HG03520 (cell line): ENCODE data around the gene ACO2.

ENCODE experiments used
- ATAC-seq: cut with Tn5 transposase; IDR thresholded peaks from one replicate; pipeline ENCODE4 v1.9.1; 2021; ENCODE audit warnings: mild to moderate bottlenecking, moderate library complexity; ENCODE audit not compliant: unreplicated experiment

ACO2 gene

GRCh38 chr22:41522813-41523212, 53.9 kb downstream of the ACO2 start:
- no peak for ATAC-seq

DNA sequence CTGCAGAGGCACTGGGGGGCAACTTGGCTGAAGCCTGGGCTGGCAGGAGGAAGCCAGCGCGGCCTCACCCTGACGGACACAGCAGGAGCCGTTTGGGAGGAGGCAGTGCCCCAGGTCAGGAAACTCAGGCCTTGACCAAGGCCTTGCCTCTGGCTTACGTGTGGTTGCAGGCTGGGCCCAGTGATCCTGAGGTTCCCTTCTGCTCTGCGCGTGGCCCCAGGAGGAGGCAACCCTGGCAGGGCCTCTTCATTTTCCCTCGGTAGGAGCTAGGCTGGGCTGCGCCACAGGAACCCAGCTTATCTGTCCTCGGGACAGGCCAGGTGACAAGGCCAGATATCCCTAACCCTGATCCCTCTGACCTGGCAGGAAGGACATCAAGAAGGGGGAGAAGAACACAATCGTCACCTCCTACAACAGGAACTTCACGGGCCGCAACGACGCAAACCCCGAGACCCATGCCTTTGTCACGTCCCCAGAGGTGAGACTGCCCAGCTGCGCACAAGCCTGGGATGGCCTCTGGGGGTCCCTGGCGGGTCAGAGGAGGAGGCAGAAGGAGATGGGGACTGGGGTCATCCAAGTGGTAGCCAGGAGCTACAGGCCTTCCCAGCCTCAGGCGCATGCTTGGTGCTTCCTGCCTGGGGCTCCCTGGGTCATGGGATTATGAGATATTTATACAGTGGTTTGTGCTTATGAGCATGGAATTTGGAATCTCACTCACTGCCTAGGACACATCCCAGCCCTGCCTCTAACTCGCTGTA, 54.7 kb downstream of the ACO2 start:
- ATAC-seq, result no peak

DNA sequence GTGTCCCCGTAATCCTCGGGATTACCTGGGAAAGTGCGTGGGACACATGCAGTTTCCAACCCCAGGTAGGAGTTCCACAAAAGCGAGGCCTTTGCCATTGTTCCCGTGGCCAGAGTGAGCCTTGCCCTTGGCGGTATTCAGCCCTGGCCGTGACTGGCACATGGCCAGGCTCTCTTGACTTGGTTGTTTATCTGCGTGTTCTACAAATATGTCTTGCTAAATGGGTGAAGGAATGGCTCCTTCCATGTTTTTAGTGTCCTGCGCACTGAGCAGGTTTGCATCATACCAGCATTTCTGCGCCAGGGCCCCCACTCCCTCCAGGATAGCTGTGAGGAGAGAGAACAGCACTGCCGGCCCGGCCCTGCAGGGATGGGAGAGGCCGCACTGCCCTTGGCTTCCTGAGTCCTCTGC, 55.3 kb downstream of the ACO2 start:
- ATAC-seq, result no peak

DNA sequence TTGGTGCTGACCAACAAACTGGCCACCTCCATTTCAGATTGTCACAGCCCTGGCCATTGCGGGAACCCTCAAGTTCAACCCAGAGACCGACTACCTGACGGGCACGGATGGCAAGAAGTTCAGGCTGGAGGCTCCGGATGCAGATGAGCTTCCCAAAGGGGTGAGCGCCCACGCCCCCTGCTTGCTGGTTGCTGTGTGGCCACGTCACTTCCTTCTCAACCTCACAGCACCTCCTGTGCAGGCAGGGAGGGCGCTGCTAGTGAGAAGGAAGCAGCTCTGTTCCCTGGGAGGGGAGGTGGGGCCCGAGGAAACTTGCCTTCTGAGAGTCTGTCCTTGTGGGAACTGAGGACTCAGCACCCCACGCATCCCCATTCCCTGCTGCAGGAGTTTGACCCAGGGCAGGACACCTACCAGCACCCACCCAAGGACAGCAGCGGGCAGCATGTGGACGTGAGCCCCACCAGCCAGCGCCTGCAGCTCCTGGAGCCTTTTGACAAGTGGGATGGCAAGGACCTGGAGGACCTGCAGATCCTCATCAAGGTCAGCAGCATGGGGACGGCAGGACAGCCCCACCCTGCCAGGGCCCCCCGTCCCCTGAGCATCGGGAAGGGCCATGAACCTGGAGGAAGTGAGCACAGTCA, 56.0 kb downstream of the ACO2 start:
- ATAC-seq, result no peak

DNA sequence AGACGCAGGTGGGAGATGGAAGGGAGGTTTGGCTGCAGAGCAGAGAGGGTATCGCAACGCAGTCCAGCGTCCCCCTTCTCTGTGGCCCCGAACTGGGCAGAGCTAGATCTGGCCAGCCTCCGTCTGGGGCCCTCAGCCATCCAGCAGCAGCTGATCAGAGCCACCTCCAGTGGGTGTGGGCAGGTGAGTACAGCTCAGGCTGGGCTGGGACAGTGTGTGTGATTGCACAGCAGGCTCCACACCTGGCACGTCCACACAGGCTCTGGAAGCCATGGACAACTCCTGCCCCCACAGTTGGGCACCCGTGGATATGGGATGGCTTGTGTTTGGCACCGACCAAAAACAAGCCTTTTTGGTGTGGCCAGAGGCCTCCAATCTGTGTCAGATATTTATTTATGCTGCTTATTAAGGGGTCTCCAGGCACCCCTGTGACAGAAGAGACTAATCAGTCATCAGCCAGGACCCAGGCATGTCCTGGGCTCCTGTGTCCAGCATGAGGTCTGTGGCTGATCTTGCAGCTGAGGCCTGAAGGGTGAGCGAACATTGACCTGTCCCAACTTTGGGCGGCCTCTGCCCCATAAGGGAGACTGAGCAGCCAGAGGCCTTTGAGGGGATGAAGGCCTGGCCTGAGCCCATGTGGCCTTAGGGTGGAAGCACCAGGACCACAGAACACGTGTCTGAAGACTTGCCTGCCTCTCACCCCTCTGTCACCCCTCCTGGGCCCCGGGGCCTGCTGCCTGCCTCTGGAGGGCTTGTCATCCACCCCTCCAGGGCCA, 56.7 kb downstream of the ACO2 start:
- no peak for ATAC-seq

- no peak for ATAC-seq
These were observed 57.4 kb downstream of the ACO2 start for GRCh38 chr22:41526226-41526829.

GRCh38 chr22:41526830-41527799, 58.2 kb downstream of the ACO2 start:
- no peak for ATAC-seq

DNA sequence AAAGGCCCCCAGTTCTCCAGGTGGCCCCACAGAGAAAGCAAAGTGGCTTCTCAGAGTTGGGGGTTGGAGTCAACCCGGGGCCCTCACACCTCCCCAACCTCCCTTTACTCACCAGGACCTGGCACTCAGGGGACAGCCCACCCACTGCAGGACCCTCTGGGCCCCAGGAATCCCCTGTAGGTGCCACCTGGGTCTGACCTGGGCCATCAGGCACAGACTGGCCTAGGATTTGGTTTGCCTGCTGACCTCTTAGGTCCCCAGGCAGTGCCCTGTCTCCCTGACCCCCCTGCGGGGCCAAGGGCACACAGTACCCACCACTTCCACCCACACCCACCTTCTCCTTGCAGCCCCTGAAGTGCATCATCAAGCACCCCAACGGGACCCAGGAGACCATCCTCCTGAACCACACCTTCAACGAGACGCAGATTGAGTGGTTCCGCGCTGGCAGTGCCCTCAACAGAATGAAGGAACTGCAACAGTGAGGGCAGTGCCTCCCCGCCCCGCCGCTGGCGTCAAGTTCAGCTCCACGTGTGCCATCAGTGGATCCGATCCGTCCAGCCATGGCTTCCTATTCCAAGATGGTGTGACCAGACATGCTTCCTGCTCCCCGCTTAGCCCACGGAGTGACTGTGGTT, 59.3 kb downstream of the ACO2 start:
- no peak for ATAC-seq

GRCh38 chr22:41528938-41529561, 60.1 kb downstream of the ACO2 start:
- ATAC-seq, result no peak

DNA sequence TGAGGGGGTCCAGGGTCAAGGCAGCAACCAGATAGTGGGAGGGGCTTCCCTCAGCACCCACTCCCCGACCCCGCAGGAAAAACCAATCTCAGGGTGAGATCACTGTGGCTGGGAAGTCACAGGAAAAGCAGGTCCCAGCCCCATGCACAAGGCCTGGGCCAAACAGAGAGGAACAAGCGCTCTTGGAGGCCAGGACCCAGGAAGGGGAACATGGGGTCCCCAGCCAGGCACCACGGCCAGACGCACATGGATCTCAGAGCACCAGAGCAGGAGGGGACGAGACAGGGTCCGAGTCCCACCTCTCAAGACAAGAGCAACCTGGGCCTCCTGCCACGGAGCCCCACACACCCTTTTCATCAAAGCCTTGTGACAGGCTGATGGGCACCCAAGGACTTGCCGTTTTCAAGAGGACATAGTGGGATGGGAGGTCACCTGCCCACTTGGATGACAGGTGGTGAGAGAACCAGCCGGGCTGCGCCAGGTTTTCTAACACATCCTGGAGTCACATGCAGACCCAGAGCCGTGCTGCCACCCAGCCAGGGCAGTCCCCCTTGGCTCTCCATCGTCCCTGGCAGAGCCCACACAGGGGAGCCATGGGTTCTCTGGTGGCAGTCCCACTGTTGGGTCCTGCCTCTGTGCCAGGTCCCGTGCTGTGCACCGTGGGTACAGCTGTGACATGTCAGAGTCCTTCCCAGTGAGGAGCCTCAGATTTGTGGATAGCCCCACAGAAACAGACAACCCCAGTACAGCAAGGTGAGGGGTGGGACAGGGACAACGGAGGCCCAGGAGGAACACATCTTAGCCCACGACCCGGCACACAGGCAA, 62.2 kb downstream of the ACO2 start:
- no peak for ATAC-seq

DNA sequence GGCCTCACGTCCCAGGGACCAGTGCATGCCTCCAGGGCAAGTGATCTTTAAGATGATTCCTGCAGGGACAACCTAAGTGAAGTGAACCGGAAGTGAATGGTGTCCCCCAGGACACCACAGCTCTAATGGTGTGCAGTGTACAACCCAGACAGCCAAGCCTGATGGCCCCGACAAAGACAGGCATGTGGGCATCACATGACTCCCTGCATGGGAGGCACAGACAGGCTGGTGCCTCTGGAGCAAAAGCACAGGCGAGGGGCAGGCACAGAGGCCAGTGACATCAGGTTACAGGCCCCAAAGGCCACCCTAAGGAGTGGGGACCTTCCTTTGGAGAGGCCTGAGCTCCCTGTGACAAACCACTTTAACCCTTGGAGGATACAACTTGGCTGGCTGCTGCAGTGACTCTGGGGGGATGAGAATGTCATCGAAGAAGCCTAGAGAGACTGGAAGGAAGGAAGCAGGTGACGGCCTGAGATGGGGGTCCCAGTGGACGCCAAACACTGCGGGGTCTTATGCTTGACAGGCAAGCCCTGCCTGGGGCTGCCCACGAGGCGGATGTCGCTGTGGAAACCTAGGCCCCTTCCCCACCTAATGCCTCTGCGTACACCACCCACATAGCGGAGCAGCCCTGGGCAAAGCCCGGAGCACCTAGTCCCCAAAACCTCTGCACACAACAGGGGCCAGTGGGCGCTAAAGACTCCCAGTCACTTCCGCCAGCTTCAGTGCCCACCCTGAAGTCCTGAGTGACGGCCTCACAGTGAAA, 63.0 kb downstream of the ACO2 start:
- ATAC-seq, result no peak

DNA sequence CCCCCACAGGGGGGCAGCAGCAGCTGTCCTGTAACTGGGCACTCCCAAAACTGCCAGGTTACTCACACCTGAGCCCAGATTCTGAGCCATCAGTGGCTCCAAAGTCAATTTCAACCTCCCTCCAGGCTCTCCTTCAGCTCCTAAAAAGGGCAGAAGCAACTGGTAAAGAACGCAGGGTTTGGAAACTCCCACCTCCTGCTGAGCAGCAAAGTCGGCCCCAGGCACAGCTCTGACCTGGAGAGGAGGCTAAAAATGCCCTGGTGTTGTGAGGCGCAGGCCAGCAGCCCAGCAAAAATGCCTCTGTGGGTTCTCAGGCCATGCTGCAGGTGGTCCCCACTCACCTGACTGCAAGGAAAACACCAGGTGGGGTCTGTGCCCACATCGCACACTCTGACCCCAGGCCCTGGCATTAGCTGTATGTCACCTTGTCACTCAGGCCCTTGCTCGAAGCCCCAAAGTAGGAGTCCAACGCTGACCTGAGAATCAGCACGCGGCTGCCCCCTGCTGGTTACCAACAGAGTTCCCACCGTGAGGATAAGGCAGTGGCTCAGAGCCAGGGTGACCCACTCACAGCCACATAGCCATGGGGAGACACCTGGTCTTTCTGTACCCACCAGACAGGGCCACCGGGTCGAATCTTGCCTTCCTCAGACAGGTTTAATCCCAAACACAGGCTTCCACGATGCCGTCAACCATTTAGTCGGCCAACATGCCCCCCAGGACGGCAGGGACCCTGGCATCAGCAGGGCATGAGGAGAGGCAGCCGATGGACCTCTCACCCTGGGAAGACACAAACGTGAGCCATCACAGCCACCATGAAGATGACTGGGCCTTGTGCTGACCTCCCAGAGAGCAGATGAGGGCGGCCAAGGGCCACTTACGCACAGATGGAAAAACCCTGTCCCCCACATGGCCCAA, 64.2 kb downstream of the ACO2 start:
- ATAC-seq, result no peak

GRCh38 chr22:41534219-41534618, 65.3 kb downstream of the ACO2 start:
- no peak for ATAC-seq

GRCh38 chr22:41535244-41535643, 66.3 kb downstream of the ACO2 start:
- ATAC-seq, result no peak

- no peak for ATAC-seq
These were observed 68.3 kb downstream of the ACO2 start for GRCh38 chr22:41537203-41537602.

DNA sequence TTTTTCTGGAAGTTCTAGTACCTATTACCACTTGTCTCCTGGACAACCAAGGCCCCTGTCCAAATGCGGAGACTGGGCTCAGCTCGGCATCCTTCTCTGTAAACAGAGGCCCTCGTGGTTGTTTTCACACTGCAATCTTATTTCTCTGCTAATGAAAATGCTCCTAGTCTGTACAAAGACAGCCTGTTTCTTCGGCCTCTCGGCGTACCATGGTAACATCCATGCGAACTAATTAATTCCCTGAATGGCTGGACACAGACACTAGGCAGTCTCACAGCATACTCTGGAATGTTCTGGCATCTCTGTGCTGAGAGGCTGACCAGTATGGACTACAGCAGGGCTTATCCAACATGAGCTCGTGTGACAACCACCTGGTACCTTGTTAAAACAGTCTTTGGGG, 69.7 kb downstream of the ACO2 start:
- ATAC-seq, result no peak
